PFSK-1 (cell line): ENCODE results near the gene RNF220.

Experiments
- POLR2AphosphoS5 ChIP-seq: IDR thresholded peaks from 2 replicates; pipeline ENCODE4 v1.6.1; 2012; ENCODE audit warnings: low read depth, mild to moderate bottlenecking, control low read depth, low read length, moderate library complexity
- REST ChIP-seq, 2 experiments: IDR thresholded peaks; 2 replicates each; pipeline versions ENCODE4 v1.6.1 to v1.8.0; 2011 to 2012; ENCODE audit warnings: low read depth in 2 of 2, low read length in 2 of 2, control low read depth in 1 of 2, inconsistent platforms in 1 of 2, mild to moderate bottlenecking in 1 of 2, moderate library complexity in 1 of 2; ENCODE audit not compliant: insufficient read depth in 1 of 2

DNA sequence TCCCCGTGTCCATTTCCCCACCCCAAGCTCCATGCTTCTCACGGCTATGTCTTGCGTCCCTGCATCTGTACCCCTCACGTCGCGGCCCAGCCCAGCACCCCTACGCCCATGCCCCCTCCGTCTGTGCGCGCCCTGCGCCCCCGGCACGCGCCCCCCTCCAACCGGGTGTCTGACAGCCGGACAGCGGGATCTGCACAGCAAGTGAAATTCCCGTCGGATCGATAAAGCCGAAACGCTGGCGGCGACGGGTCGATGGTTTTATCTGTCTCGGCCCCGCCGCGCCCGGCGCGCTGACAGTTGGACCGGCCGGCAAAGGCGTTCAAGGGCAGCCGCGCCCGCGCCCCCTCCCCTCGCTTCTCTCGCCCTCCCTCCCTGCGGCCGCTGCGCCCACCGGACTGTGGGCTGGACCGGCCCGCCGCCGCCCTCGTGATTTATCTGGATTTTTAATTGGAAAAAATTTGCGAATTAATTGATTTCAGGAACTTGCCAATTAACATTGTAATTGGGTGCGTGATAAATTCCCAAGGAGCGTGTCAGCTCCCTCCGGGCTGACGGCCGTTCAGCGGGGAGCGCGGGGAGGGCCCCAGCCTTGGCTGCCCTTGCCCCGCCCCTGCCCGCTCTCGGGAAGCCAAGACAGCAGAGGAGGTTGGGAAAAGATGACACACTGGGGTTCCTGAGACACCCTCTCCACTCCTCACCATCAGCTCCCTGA lies 212.1 kb downstream of the RNF220 start:
- TF ChIP-seq POLR2AphosphoS5 = no peak
- TF ChIP-seq REST (IDR thresholded peaks at IDR 0.05; ENCODE audit: insufficient read depth in 1 of 2, low read depth in 2 of 2, low read length in 2 of 2) = no peak
